Fibroblast of skin of back (primary cell): ENCODE data around the gene CNNM4.

Source experiments
- DNase-seq: peaks from one replicate; pipeline ENCODE4 v3.0.0-alpha.2; 2013

Gene CNNM4

DNA sequence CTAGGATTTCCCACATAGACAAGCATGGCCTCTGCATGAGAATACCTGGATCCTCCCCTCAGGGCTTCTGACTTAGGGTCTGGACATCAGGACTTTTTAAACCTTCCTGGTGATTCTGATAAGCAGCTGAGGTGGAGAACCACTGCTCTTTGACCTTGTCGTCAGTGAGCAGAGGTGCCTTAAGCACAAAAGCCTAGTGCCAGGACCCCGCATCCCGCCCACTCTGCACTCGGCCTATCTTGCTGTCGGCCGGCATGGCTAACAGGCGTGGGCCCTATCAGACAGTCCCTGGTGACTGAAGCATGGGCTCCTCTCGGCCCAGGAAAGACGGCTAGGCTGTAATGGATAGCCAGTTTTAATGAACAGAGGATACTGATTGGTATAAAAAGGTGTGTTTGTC, 76.9 kb downstream of the CNNM4 start:
- no peak for DNase-seq

DNA sequence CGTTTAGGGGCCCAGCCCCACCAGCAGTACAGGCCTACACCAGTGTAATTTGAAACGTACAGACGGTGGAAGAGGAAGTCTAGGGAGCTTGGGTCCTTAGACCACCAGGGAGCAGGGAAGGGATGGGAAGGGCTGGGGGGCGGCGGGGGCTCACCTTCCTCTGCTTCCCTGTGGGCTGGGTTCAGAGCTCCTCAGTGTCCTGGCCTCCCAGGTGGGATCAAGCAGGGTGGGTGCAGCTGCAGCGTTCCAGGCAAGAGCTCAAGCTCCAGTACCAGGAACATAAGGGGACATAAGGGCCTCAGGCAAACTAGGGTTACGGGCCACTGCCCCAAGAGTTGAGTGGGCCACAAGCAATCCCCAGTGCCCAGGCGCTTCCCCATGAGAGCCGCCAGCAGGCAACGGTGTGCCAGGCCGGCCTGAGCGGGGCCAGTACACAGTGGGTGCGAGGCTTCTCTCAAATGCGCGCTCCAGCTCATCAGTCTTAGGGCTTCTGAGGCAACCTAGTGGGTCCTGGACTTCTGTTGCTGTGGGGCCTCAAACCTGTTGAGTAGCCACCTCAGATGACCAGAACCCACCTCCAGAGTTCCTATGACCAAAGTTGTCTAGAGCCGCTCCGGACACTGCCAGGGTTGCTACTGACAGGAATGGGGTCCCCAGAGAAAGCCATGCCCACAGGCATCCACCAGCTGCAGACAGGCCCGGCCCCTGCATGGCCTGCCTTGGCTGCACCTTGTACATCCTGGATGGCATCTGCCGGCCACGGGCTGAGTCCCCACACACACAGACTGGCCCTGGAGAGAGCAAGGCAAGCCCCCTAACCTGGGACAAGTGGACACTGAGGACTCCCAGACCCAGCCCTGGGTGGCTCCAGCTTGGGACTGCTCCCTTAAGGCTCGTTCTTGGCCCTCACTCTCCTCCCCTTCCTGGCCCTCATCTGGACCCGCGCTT, 77.9 kb downstream of the CNNM4 start:
- DNase-seq: no peak

DNA sequence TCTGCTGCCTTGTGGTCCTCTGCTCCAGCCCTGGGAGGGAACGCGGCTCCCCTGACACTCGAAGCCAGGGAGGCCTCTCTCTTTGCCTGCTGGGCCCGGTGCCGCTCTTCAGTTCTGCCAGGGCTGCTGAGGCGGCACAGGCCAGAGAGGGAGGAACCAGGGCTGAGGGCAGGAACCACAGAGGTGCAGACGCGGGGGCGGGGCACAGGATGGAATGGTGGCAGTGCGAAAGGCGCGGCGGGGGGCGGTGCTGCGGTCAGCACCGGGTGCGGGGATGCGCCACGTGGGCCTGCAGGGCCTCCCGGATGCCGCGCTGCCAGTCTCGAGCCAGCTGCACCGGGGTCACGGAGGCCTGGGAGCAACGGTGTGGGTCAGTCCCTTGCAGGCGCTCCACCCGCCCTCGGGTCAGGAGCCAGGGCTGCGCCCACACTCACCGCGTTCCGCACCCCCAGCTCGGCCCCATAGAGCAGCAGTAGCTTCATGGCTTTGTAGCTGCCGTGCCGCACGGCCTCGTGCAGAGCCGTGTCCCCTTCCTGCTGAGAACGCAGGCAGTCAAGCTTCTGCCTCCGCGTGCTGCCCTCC, 78.7 kb downstream of the CNNM4 start:
- DNase-seq: no peak

DNA sequence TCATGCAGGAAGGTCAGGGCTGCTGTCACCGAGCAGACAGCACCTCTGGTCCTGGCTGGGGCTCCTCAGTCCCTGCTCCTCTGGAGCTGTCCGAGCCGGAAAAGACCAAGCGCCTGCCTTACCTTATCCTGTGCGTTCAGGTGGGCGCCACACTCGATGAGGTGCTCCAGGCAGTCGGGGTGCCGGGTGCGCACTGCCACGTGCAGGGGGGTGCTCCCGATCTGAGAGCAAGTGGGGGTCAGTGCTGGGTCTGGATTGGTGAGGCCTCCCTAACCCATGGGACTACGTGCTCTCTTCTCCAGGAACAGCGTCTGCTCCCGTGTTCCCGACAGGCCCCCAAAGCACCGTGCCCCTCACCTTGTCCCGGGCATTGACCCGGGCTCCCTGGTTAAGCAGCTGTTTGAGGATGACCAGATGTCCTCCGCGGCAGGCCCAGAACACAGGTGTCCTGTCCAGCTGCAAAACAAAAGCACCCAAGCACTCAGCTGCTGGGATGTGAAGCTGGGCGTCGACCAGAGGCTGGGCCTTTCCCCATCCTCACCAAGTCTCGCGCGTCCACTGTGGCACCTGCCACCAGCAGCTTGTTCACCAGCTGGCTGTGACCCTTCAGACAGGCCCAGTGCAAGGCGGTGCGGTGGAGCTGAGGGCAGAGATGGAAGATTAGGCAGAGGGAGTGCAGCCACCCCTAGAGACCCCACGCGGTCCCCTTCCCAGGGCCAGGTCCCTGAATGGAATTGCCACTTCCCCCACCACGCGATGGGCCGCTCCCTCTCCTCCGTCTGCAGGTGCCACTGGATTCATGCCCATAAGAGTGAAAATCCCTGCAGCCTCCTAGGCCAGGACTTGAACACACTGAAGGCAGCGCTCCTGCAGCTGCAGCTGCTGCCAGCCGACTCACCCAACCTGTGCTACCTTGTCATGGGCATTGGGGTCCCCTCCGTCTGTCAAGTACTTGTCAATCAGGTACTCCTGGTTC, 79.5 kb downstream of the CNNM4 start:
- DNase-seq: no peak

DNA sequence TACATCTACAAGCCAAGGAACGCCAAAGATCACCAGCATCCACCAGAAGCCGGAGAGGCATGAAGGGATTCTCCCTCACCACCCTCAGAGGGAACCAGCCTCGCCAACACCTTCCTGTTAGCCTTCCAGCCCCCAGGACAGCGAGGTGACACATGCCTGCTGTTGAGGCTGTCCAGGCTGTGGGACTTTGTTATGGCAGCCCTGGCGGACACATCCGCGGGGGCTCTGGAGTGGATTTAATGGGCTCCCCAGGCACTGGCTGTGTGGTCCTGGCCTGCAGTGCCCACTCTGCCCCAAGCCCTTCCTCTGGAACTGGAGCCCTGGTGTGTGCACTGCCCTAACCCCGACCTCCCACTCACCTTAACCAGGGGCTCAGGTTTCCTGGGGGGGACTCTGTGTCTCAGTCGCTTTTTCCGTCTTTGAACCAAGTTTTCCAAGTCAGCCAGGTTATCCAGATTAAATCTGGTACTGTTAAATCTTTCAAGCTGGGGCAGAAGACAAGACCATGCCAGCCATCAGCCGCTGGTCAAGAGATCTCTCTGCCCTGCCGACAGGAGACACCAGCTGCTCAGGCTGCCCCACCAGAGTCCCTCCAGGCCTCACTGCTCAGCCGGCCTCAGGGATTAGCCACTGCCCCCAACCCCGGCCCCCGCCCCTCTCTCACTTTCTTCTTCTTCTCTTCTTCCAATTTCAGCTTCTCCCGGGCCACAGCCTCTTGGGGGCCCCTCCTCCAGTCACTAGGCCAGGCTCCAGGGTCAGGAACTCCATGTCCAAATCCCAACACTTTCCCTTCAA, 81.2 kb downstream of the CNNM4 start:
- no peak for DNase-seq

DNA sequence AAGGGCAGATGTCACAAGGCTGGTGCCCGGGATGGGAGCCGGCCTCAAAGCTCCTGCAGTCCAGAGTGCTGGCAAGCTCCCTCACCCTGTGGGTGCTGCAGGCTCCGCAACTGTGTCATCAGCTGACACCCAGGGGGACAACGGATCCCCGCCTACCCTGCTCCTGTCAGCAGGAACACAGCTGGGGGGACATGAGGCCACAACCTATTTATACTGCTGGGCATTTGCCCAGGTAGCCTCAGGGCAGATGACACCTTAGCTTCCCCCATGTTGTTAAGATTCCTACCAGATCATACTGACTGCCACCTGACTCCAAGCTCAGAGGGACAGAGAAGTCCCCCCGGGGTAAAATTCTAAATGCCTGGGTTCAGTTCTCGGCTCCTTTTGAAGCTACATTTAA, 81.9 kb downstream of the CNNM4 start:
- no peak for DNase-seq

DNA sequence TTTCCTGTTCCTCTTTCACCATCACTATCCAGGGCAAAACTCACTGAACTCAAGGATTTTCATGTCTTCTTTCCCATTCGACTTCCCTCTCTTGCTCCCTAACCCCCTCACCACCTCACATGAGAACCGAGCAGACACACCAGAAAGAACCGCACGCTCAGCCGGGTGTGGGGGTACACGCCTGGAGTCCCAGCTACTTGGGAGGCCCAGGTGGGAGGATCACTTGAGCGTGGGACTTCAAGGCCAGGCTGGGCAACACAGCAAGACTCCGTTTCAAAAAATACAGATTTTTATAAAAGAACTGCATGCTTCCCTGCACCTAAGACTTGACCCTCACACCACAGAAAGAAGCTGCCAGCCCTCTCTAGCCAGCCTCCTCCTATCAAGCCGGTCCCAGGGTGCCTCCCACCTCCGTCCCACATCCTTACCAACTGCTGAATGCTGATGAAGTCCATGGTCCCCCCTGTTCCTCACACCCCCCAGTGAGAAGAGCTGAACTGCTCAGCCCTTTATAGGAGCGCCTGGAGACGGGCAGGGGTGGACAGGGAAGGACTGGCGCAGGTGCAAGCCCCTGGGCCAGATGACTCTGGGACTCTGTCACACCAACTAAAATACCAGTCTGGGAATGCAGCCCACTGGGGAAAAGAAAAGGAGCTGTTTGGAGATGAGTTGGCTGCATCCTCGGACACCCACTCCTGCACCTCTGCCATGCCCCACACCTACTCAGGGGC, 83.0 kb downstream of the CNNM4 start, which contains the start of gene ANKRD23:
TSS of gene ANKRD23 (minus strand) at position 484 of the 731 bp plus-strand sequence. CDS start at position 455, 29 bp downstream.
- no peak for DNase-seq

DNA sequence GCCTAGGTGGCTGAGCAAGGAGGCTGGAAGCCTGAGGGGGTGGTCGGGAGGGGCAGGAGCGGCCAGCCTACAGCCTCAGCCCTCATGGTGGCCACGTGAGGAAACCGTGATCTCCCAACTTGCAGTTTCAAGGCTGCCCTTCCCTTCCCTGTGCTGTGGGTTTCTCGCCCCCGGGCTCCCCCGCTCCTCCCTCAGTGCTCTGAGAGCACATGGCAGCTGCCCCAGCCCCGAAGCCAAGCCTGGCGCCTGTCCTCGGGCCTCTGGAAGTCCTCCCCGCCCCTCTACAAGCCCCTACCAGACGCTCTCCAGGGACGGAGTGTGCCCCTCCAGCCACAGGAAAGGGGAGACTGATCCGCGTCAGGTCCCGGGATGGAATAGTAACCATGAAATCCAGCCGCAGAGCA, 83.7 kb downstream of the CNNM4 start:
- DNase-seq: no peak

DNA sequence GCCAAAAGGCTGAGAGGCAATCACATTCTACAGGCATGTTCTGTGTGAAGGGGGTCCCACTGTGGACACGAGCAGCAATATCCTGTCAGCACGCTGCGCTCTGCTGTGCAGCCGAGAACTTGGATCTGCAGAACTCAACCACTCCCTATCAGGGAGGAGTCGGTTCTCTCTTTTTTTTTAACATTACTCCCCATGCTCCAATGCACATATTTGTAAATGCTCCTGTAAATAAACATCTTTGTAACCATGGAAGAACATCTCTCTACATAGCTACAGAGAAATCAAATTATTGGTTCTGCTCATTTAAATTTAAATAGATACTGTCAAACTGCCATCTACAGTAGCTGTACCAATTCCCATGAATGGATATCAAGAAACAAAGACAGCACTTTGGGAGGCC, 86.1 kb downstream of the CNNM4 start:
- no peak for DNase-seq

DNA sequence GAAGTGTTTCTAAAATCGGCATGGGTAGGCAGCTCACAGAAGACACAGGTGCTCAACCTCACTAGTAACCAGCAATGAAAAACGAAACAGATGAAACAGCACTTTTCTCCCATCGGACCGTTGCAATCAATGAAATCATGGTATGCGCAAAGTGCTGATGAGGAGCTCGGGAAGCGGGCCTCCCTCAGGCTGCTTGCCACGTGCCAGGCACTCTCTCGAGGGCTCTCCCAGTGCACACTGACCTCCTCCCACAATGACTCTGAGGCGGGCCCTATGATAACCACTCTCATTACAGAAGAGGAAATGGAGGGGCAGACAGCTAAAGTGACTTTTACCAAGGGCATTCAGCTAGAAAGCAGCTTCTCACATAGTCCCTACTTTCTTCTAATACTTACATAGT, 86.9 kb downstream of the CNNM4 start:
- no peak for DNase-seq

DNA sequence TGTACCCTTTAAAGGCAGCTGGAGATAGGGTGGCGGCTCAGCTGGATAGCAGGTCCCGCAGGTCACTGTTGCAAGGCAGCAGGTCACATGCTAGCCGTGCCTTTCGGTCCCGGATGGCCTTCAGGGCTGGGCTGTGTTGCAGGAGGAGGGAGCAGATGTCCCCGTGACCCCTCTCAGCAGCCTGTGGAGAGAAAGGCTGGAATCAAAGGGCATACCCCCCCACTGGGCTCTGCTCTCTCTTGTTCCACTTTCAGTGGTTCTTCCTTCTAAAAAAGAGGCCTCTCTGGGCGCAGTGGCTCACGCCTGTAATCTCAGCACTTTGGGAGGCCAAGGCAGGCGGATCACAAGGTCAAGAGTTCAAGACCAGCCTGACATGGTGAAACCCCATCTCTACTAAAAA, 87.6 kb downstream of the CNNM4 start:
- no peak for DNase-seq

DNA sequence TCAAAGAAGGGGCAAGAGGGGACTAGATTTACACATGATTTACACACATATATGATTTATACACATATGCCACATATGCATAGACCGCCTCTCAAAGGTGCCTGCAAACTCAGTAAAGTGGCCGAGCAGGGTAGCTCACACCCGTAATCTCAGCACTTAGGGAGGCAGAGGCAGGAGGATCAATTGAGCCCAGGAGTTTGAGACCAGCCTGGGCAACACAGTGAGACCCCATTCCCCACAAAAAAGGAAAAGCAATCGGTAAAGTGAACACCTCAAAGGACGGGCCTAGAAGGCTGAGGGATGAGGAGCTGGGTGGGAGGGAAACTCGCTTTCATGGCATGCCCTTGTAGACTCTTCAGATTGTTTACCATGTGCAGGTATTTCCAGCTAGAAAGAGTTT, 92.0 kb downstream of the CNNM4 start:
- no peak for DNase-seq

DNA sequence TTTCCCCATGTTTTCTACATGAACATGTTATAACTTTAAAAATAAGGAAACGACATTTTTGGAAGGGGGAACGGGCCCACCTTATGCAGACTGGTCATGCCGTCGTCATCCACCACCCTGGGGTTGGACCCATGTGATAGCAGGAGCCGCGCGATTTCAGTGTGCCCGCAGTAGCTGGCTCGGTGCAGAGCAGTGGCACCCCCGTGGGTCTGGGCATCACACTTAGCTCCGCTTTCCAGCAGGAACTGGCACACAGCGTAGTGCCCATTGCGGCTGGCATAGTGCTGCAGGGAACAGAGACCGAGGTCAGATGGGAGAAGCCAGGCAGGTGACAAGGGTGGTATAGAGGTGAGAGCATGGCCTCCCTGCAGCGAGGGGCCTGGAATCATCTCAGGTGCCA, 92.6 kb downstream of the CNNM4 start:
- DNase-seq: no peak

DNA sequence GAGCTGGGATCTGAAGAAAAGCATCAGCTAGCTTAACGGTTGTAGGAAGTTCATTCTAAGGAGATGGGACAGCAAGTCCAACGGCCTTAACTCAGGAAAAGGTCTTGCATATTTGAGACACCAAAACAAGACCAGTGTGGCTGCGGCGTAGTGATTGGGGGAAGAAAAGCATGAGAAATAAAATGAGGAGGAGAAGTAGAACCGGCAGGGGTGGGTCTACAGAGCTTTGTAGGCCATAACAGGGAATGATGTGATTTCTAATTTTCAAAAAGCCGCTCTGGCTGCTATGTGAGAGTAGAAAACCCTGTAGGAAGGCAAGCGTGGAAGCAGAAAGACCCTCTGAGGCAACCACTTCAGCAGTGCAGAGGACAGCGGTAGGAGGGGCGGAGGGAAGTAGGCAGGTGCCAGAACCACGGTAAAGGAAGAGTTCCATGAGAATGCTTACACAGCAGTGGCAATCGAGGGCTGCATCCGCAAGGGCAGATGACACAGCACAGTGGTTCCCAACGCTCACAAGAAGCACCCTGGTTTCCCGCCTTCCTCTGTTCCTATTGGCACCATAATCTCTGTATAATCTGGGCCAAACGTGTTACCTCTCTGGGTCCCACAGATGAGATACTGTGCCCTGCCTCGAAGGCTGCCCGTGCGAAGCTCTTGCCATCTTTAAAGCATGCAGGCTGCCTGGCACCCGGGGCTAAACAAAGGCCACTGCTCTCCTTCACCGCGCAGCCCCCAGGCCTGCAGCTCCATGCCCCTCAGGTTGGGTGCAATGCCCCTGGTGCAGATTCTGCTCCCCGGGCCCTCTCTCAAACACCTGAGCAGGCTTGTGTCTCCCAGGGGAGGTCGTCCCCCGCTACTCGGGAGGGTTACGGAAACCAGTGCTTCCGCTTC, 96.3 kb downstream of the CNNM4 start:
- DNase-seq: no peak

DNA sequence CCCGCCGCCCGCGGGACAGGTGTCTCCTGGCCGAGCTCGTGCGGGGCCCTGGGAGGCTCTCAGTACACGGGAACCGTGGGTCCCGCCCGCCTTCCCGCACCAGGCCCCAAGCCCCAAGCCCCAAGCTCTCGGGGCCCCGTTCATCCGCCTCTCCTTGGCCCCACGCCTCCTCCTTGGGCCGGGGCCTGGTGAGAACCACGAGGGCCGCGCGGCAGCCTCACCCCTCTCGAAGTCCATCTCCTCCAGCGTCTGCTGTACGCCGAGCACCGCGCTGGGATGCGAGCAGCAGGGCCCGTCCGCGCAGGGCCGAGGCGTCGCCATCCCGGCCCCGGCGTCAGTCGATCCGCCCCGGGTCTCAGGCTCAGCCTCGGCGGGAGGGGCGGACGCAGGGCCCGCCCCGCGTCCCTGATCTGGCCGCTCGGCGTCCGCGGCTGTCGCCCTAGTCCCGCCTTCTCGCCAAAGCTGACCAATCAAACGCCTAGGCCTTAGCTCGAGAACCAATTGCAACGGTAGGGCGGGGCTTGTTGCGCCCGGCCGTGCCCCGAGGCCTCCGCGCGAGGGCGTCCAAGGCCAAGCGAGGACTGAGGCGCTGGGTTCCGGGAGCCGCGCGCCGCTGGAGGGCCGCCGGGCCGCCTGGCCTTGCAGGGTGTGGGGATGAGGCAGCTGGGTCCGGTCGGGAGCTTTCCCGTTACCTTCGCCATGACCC, 97.1 kb downstream of the CNNM4 start, which contains the start of gene ANKRD39:
TSS of gene ANKRD39 (minus strand) at position 350 of the 706 bp plus-strand sequence. CDS start at position 321, 29 bp downstream.
- peak; percentile 97 for DNase-seq

DNA sequence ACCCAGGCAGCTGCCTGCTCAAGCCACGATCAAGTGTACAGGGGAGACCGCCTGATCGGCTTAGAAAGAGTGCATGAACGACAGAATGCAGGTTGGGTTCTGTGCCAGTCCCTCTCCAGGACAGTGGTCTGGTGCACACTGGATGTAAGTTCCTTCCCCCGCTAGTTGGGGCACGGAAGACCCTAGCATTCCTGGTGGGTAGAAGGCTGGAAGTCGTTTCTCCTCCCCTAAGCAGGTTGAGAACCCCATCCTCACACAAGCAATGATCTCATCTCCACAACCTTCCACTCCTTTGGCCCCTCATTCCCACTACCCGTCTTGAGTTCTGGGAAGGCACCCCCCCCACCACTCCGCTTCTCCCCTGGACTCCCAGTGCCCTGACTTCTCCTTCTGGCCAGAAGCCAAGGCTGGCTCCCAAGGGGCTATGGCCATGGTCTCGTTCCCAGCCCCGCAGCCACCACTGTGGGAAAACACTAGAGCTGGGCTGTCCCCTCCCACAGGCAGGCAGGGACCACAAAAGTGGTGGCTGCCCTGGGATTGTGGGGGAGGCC, 98.5 kb downstream of the CNNM4 start:
- peak; percentile 30 for DNase-seq

DNA sequence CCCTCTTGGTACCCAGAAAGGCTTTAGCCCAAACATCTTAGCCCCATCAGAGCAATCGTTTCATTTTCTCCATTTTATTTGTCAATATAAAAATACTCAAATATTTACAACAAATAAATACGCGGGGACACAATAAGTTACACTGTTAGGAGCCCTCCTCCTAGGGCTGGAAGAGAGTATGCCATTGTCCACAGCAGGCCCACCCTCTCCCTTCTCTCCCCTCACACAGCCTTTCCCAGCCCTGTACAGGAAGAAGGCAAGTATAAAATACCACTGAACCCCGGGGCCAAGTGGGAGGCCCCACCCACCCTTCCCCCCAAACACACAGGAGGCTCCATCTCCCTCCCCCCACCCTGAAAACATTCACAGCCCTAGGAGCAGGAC, 99.0 kb downstream of the CNNM4 start:
- no peak for DNase-seq

DNA sequence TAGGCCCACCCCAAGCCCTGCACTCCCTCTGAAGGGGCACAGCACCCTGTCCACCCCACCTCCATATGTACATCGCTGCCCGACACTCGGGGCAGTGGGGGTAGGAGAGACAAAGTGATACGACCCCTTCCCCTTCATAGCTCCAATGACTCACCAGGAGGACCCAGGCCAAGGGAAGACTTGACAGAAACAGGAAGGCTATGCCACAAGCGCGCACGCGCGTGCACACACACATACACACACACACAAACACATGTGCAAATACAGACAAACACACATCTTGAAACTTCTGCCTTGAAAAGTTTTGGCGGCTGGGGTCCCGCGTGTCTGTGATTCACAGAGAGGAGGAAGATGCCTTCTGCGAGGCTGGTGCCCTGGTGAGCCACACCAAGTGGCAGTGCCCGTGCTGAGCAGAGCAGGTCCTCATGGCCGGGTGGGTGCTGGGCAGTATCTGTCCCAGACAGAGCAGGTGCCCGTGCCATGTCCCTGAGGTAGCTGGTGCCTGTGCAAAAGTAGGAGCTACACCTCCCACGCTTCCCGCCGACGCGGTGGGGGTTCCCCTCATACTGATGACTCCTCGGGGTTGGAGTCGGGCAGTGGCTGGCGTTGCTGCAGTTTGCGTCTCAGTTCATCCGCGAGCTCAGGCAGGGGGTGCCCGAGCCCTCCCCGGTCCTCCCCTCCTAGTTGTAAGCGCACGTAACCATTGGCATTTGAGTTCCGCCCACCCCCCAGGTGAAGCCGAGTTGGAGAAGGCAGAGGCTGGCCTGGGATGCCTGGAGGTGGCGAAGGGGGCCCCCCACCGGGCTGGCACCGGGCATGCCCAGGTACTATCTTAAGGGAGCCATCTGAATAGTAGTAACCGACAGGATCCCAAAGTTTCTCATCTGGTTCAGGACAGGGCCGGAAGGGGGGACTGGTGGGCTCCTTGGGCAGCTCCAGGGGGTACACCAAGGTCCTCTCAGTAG, 99.6 kb downstream of the CNNM4 start:
- no peak for DNase-seq
